GM12874 (cell line): Measurements from ENCODE around the gene KRTAP3-2.

Source experiments
- TF ChIP-seq, protein P1 (sequence below): IDR thresholded peaks from 2 replicates; pipeline ENCODE4 v1.5.1; 2011; ENCODE audit warnings: low read depth, mild to moderate bottlenecking, control low read depth, low read length, moderate library complexity; ENCODE audit not compliant: insufficient read depth

KRTAP3-2 gene

DNA sequence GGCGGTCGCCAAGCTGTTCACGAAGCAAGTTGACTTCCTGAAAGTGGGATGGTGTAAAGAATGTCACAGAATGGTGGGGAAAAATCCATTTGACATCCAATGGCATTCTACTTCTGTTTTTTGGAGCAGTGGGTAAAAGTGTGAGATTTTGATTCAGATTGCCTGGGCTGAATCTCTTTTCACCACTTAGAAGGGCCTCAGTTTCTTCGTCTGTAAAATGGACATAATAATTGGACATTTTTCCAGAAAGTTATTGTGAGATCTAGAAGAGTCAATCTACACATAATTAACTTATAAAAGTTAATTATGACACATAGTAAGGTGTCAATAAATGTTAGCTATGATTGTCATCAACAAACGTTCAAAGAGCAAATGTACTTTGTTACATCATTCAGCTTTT, 18.6 kb downstream of the KRTAP3-2 start:
- TF ChIP-seq, protein P1, sequence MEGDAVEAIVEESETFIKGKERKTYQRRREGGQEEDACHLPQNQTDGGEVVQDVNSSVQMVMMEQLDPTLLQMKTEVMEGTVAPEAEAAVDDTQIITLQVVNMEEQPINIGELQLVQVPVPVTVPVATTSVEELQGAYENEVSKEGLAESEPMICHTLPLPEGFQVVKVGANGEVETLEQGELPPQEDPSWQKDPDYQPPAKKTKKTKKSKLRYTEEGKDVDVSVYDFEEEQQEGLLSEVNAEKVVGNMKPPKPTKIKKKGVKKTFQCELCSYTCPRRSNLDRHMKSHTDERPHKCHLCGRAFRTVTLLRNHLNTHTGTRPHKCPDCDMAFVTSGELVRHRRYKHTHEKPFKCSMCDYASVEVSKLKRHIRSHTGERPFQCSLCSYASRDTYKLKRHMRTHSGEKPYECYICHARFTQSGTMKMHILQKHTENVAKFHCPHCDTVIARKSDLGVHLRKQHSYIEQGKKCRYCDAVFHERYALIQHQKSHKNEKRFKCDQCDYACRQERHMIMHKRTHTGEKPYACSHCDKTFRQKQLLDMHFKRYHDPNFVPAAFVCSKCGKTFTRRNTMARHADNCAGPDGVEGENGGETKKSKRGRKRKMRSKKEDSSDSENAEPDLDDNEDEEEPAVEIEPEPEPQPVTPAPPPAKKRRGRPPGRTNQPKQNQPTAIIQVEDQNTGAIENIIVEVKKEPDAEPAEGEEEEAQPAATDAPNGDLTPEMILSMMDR: no peak

- TF ChIP-seq, protein P1: no peak
These were observed 19.1 kb downstream of the KRTAP3-2 start for GRCh38 chr17:40980596-40980995.

DNA sequence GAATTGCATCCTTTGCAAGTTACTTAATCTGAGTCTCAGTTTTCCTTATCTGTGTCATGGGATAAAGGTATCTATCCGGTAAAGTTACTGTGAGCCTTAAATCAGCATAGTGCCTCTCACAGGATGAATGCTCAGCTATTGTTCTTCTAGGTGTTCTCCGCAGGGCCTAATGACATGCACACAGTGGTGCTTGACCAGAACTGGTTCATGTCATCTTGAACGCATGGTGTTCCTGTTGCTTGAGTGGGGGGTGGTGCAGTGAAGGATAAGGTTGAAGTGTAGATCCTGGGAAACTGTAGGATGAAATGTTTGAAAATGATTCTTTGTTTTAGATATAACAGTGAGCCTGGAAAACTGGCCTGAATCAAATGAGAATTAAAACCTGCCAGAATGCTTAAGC, 19.6 kb downstream of the KRTAP3-2 start:
- TF ChIP-seq, protein P1: no peak

DNA sequence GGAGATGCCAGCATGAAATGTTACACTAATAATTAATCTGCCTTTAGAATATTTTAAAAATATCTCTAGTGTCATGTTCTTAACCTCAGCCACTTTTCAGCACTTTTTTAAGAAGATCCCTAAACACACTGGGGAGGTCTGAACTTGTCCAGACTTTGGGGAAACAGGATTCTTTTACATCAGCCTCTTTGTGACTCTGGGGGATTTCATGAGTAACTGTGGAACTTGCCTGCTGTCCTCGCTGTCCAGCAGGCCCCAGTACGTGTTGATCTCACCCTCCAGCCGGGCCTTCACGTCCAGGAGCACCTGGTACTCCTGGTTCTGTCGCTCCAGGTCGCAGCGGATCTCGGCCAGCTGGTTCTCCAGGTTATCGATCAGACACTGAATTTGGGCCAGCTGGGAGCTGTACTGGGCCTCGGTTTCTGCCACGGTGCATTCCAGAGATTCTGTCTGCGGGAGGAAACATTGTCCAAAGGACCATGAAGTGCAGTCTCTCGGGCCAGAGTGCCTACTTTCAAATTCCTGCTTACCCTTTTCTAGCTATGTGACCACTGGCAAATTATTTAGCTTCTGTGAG, 21.0 kb downstream of the KRTAP3-2 start:
- TF ChIP-seq, protein P1: no peak

GRCh38 chr17:40975516-40975915, 24.2 kb downstream of the KRTAP3-2 start:
- TF ChIP-seq, protein P1: no peak

DNA sequence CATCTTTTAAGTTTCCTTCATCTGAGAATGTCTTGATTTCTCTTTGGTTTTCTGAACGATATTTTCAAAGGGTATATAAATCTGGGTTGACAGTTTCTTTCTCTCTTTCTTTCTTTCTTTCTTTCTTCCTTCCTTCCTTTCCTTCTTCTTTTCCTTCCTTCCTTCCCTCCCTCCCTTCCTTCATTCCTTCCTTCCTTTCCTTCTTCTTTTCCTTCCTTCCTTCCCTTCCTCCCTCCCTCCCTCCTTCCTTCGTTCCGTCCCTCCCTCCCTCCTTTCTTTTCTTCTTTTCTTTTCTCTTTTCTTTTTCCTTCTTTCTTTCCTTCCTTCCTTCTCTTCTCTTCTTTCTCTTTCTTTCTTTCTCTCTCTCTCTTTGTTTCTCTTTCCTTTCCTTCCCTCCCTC, 25.3 kb downstream of the KRTAP3-2 start:
- TF ChIP-seq, protein P1: no peak

DNA sequence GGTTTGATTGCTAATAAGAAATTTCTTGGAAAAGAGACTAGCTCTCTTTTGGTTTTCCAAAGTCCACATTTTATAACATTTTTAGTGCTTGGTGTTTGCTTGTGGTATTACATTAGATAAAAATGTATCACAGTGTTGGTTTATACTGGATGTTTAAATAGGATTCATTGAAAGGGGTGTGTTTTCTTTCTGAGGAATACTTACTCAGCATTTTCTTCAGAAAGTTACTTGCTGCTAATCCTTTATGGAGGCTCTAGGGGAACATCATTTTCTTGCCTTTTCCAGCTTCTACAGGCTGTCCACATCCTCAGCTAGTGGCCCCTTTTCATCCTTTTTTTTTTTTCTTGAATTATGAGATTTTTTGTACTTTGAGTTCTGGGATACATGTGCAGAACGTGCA, 32.1 kb downstream of the KRTAP3-2 start:
- TF ChIP-seq, protein P1: no peak

DNA sequence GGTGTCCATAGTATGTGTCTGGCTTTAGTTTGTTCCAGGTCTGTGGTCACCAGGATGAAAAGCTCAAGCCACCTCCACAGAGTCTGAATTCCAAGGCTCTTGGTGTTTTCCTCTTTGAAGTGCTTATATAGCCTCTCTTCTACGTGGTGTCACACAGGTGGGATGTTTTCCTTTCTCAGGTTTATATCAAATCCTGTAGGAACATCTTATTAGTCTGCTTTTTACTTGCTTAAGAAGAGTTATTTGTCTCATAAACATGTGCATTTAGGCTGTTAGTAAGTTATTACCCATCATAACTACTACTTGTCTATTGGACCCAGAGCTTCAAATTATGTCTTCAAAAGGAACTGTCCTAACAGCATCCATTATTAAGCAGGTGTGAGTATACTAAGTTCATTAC, 32.9 kb downstream of the KRTAP3-2 start, which contains the start of gene KRT39:
TSS of gene KRT39 (minus strand) at position 101 of the 400 bp plus-strand sequence. CDS start at position 9, 92 bp downstream.
- TF ChIP-seq, protein P1: no peak
